Breast epithelium (tissue), 4 donors: ENCODE results near the gene GNG12. TPM values are rescaled to one million over a fixed set of nuclear protein-coding genes. Genes with fewer than 3 reads are reported as not detected.
A peak's percentile ranks its signal among the peaks of the same experiment; 100 is the strongest.

Experiments
- DNase-seq, 2 donors: peaks; one replicate each; pipeline ENCODE4 v3.0.0-alpha.2; 2019; ENCODE audit warnings: low spot score in 2 of 2
- H3K27ac ChIP-seq, 2 donors: fragments of 200-600 bp; sonication (generic) in 1 of 2; one replicate each; pipeline ENCODE4 v1.5.1; 2016 to 2019; ENCODE audit warnings: mild to moderate bottlenecking in 1 of 2
- H3K27me3 ChIP-seq, 2 donors: fragments of 200-600 bp; sonication (generic) in 1 of 2; one replicate each; pipeline versions ENCODE4 v1.5.1 to v1.6.0; 2017 to 2019; ENCODE audit warnings: control low read depth in 1 of 2, mild to moderate bottlenecking in 1 of 2
- H3K36me3 ChIP-seq: fragments of 200-600 bp; one replicate; pipeline ENCODE4 v1.5.1; 2019
- H3K4me1 ChIP-seq, 2 donors: fragments of 200-600 bp; sonication (generic); one replicate each; pipeline ENCODE4 v1.5.1; 2016 to 2019; ENCODE audit warnings: control low read depth in 1 of 2
- H3K4me3 ChIP-seq, 3 donors: fragments of 200-600 bp; sonication (generic); 1 replicate in 2 of 3; 2 replicates in 1 of 3; pipeline ENCODE4 v1.5.1; 2016 to 2019; ENCODE audit warnings: mild to moderate bottlenecking in 3 of 3, moderate library complexity in 2 of 3
- H3K9me3 ChIP-seq, 2 donors: fragments of 200-600 bp; sonication (generic) in 1 of 2; one replicate each; pipeline ENCODE4 v1.5.1; 2016 to 2019; ENCODE audit warnings: control low read depth in 1 of 2
- POLR2A ChIP-seq: fragments of 450-650 bp; IDR thresholded peaks from one replicate; pipeline ENCODE4 v1.6.1; 2016; ENCODE audit warnings: antibody characterized with exemption, mild to moderate bottlenecking, moderate library complexity
- POLR2AphosphoS5 ChIP-seq, 3 donors: sonication (generic); formaldehyde crosslinking; IDR thresholded peaks; one replicate each; pipeline ENCODE4 v1.6.1; 2017; ENCODE audit warnings: antibody characterized with exemption in 3 of 3
- intact Hi-C: fragments of 100-400 bp; cut with DNase I; formaldehyde crosslinking; loops from one replicate; pipeline ENCODE4 v1.15.1; 2023; ENCODE audit warnings: low total_unique reads
- total RNA-seq, 3 donors: library from RNA; depleted of rRNA; stranded (reverse); fragments of >200 nt; gene quantifications; one replicate each; pipeline ENCODE4 v1.1.0, GENCODE V29; 2016
- TF ChIP-seq, protein P1 (sequence below), 3 donors: fragments of 450-650 bp; IDR thresholded peaks; one replicate each; pipeline ENCODE4 v1.5.1; 2016 to 2017; ENCODE audit warnings: antibody characterized with exemption in 3 of 3, mild to moderate bottlenecking in 3 of 3, moderate library complexity in 3 of 3

Gene GNG12
- total RNA-seq, 3 donors from 2014 or later, result 82.1 to 100 (median 87.5) TPM

DNA sequence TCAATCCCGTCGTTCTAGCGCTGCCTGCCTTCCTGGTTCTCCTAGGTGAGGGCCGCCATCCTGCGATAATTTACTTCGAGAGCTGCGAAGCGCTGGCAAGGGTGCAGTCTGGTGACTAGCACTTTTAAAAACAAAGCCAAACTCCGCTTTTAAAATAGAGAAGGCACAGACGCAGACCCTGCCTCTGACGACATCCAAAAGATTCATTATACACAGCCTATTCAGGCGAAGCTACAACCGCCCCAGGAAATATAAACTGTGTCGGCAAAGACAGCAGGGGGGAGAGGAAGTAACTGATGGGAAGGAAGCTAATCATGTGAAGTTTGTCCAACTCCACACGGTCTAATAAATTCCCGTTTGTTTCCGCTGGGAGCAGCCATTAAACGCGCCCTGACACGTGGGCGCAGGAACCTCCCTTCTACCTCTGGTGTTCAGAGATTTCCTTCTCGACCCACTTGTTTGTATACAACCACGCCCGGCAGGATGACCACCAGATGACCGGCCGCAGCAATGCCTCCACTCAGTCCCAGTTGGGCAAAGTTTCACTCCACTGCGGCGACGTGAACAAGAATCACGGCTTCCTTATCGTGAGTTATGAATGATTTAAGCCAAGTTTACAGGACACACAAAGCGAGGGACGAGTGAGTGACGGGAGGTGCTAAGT, 1.3 kb downstream of the GNG12 start:
- TF ChIP-seq POLR2A (no peak), POLR2AphosphoS5 (IDR thresholded peaks at IDR 0.05) (peak; percentile 51 to 78 (median 61))
- TF ChIP-seq, protein P1, sequence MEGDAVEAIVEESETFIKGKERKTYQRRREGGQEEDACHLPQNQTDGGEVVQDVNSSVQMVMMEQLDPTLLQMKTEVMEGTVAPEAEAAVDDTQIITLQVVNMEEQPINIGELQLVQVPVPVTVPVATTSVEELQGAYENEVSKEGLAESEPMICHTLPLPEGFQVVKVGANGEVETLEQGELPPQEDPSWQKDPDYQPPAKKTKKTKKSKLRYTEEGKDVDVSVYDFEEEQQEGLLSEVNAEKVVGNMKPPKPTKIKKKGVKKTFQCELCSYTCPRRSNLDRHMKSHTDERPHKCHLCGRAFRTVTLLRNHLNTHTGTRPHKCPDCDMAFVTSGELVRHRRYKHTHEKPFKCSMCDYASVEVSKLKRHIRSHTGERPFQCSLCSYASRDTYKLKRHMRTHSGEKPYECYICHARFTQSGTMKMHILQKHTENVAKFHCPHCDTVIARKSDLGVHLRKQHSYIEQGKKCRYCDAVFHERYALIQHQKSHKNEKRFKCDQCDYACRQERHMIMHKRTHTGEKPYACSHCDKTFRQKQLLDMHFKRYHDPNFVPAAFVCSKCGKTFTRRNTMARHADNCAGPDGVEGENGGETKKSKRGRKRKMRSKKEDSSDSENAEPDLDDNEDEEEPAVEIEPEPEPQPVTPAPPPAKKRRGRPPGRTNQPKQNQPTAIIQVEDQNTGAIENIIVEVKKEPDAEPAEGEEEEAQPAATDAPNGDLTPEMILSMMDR (IDR thresholded peaks at IDR 0.05), result peak in 1 of 3 donors; percentile 9
- peak; percentile 52 to 55 for DNase-seq
- Histone ChIP-seq H3K4me1 (no peaks in the 10 kb centered on the region), H3K9me3 (no peaks in the 10 kb centered on the region), H3K36me3 (no peaks in the 10 kb centered on the region), H3K27ac (peak overlapping the region; percentile 93 to 95), H3K27me3 (no peaks in the 10 kb centered on the region), H3K4me3 (peak overlapping the region; percentile 82 to 87 (median 83))
- intact Hi-C loops, result no loop called here

DNA sequence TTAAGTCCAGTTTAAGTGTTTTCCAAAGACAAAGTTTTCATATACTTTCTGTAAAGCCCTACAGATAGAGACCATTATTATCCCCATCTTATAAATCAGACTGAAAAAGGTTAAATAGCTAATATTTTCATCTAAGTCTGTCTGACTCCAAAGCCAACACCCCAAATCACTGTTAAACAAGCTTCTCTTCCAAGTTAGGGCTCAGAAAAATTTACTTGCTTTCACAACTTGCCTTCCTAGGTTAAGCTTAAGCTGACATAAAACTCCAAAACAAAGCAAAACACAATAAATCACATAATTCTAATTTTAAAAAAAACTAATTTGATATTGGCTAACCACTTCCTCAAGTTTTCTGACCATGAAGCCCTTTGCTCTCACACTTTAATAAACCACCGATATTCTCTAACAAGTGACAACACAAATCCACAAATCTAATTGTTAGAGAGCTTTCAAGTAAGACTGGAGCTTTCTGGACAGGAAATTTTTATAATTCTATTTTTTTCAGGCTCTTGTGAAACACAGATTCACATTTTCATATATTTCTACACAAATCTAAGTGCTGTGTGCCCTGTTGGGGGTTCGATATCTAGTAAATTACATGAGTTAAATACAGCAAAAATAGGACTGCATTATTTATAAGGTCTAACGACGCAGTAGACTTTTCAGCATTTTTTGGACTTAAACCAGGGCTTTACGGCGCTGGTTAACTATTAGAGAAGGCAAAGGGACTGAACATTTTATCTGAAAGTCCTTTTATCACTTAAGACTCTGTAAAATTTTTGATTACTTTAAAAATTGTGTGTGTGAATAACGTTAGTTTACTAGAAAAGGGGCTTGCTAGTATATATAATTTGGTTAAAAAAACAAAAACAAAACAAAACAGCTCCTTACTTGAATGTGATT, 2.1 kb downstream of the GNG12 start:
- no peaks in the 10 kb centered on the region for H3K27me3 ChIP-seq
- intact Hi-C loops, result no loop called here
- TF ChIP-seq POLR2AphosphoS5 (IDR thresholded peaks at IDR 0.05) (no peak), POLR2A (no peak)
- TF ChIP-seq, protein P1 (IDR thresholded peaks at IDR 0.05), result no peak
- no peak for DNase-seq
- no peaks in the 10 kb centered on the region for H3K9me3 ChIP-seq
- H3K36me3 ChIP-seq, result no peaks in the 10 kb centered on the region
- H3K4me1 ChIP-seq, result no peaks in the 10 kb centered on the region
- H3K27ac ChIP-seq, result peak overlapping the region; percentile 93 to 95
- H3K4me3 ChIP-seq, result peak overlapping the region; percentile 82 to 87 (median 83)

DNA sequence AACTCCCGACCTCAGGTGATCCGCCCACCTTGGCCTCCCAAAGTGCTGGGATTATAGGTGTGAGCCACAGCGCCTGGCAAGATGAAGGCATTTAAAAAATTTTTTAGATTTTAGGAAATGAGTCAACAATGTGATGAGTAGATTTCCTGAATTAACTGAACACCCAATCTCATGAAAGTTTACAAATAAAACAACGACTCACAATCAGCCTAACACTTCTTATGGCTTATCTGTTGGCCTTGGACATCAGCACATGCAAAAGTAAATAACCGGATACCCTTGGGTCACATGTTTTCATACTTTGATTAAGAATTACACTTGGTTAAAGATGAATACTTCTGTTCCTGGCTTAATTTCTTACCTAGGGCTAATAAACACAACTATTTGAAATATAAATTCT, 3.0 kb downstream of the GNG12 start:
- Histone ChIP-seq H3K4me1 (no peaks in the 10 kb centered on the region), H3K36me3 (no peaks in the 10 kb centered on the region), H3K4me3 (no peak overlapping the region), H3K9me3 (no peaks in the 10 kb centered on the region), H3K27ac (peak overlapping the region in 1 of 2 donors; percentile 93), H3K27me3 (no peaks in the 10 kb centered on the region)
- DNase-seq, result no peak
- intact Hi-C loops, result no loop called here
- TF ChIP-seq POLR2A (no peak), POLR2AphosphoS5 (IDR thresholded peaks at IDR 0.05) (no peak)
- TF ChIP-seq, protein P1 (IDR thresholded peaks at IDR 0.05), result no peak

DNA sequence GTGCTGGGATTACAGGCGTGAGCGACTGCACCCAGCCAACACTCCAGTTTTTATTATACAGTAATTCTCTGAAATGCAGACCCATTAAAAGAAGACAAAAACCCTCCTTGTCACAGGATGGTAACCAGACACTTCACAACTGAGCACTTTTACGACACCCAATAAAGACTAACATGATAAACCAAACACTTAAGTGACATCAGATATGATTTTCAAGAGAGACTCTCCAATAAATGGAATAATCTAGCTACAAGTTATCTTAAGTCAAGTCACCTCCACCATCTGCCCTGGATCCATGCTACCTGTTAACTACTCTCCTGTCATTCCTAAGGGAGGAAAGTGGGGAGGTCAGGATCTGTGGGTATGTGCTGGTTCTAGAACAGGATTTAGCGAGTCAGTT, 5.6 kb downstream of the GNG12 start:
- Histone ChIP-seq H3K36me3 (no peaks in the 10 kb centered on the region), H3K27ac (no peak overlapping the region), H3K4me1 (no peaks in the 10 kb centered on the region), H3K9me3 (no peaks in the 10 kb centered on the region), H3K27me3 (no peaks in the 10 kb centered on the region), H3K4me3 (no peak overlapping the region)
- intact Hi-C loops, result no loop called here
- DNase-seq, result no peak
- TF ChIP-seq POLR2A, result no peak
- TF ChIP-seq, protein P1 (IDR thresholded peaks at IDR 0.05), result no peak
- TF ChIP-seq POLR2AphosphoS5 (IDR thresholded peaks at IDR 0.05), result no peak

DNA sequence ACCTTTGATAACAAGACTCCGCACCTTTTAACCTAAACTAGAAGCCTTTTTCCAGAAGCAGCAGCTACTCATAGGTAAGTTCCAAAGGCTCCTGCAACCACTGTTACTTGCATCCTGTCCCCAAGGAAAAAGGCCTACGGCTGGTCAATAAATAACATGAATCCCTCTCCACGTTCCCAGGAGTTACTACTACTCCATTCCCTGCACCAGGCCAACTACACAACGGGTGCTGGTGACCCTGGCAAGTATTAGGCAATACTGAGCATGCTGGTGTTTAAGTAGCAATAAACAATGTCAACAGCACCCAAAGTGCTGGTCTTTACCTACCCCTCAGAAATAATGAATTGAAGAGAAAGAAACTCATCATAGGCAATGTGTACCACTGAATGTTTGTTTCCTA, 7.7 kb downstream of the GNG12 start:
- Histone ChIP-seq H3K27me3 (no peaks in the 10 kb centered on the region), H3K9me3 (no peaks in the 10 kb centered on the region), H3K27ac (no peak overlapping the region), H3K4me3 (no peak overlapping the region), H3K36me3 (no peaks in the 10 kb centered on the region), H3K4me1 (no peaks in the 10 kb centered on the region)
- no peak for TF ChIP-seq POLR2AphosphoS5 (IDR thresholded peaks at IDR 0.05)
- TF ChIP-seq, protein P1 (IDR thresholded peaks at IDR 0.05), result no peak
- no peak for TF ChIP-seq POLR2A
- intact Hi-C loops, result no loop called here
- no peak for DNase-seq
